GM19193 (cell line): ENCODE measurements around the gene TRIM24.

Source experiments
- POLR2A ChIP-seq: IDR thresholded peaks from 4 replicates; pipeline ENCODE4 v1.6.1; 2011; ENCODE audit not compliant: insufficient read depth, insufficient read length; ENCODE audit errors: extremely low read depth

TRIM24 gene

DNA sequence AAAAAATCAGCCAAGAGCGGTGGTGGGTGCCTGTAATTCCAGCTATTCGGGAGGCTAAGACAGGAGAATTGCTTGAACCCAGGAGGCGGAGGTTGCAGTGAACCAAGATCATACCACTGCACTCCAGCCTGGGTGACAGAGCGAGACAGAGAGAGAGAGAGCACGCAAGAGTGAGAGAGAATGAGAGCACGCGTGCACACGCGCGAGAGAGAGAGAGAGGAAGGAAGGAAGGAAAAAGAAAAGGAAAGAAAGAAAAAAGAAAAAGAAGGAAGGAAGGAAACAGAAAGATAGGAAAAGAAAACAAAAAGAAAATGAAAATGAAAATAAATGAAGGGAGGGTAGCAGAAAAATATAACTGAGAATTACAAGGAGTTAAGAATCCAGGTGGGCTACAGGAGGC, 158.4 kb downstream of the TRIM24 start:
- no peak for TF ChIP-seq POLR2A

- TF ChIP-seq POLR2A: no peak
These were observed 158.9 kb downstream of the TRIM24 start for GRCh38 chr7:138618933-138619332.

GRCh38 chr7:138622841-138623240, 162.8 kb downstream of the TRIM24 start:
- no peak for TF ChIP-seq POLR2A

DNA sequence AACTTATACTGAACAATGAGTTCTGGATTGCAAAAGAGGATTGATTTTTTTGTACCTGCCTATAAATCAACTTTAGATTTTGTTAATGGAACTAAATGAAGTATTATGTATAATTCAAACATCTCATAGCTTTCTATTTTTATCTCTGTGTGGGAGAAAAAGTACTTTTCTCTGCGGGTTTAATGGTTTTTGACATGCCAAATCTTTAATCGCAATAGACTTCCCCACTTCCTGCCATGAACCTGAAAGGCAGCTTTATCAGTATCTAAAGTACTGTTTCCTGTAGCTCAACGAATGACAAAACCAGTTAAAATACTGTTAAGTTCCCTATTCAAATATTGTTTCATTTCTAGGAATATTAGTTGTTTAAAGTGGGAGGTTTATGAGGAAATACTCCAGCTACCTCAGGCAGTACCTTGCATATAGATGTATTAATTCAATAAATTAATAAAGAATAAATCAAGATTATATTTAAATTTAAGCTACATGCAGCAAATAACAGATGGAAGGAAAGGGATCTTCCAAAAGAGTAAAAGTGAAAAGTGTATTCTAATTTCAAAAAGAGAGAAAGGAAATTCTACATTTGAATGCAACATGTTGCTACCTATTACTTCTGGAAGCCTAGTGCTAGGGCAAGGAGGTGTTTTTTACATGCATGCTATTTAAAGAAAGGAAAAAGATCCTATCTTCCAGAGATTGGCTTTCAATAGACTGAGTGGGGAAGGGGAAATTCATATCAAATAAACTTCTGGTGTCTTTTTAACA, 165.2 kb downstream of the TRIM24 start:
- no peak for TF ChIP-seq POLR2A

DNA sequence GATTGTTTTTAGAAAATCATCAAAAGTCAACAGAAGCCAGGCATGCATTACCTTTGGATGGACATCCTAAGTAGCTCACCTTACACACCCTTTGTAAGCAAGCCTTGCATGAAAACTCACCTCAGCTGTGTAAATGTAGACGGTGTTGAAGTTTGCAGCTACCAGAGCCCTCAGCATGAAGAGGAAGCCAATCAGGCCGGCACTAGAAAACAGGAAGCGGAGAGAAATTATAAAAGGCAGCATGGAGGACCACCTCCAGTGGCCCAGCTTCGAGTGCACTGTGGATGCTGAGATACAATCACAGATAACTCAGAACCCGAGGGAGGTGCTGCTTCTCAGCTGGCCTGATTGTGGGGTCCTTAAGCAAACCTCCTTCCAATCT, 165.8 kb downstream of the TRIM24 start:
- no peak for TF ChIP-seq POLR2A

DNA sequence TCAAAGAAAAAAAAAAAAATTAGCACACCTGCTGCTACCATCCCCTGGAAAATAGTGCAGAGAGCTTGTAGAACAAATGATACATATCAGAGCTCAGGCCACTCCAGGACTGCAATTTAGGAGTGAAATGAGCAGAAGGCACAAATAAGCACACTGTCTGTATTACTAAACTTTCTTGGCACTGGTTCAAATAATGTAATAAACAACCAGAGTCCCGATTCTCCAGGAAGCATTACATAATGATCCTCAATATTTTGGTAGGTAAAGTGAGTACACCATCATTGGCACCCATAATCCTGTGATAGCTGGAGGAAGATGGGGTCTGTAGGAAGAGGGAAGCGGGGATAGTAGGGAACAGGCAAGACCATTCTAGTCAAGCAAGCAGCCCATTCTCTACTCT, 166.8 kb downstream of the TRIM24 start:
- TF ChIP-seq POLR2A: no peak

DNA sequence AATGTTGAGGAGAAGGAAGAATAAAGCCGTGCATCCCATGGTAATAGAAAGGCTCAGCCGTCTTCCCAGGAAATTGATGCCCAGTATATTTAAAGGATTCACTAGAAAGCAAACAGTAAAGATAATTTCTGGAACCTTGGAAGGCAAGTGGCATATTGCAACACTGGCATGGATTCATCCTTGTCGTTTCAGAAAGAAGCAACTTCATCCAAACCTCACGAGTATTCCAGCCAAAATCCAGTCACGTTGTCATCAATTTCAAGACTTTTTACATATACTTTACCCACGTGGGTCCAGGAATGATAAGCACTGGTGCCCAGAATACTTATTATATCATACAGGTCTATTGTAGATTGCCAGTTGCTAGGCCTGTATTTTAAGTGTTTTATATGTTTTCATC, 167.3 kb downstream of the TRIM24 start:
- no peak for TF ChIP-seq POLR2A

DNA sequence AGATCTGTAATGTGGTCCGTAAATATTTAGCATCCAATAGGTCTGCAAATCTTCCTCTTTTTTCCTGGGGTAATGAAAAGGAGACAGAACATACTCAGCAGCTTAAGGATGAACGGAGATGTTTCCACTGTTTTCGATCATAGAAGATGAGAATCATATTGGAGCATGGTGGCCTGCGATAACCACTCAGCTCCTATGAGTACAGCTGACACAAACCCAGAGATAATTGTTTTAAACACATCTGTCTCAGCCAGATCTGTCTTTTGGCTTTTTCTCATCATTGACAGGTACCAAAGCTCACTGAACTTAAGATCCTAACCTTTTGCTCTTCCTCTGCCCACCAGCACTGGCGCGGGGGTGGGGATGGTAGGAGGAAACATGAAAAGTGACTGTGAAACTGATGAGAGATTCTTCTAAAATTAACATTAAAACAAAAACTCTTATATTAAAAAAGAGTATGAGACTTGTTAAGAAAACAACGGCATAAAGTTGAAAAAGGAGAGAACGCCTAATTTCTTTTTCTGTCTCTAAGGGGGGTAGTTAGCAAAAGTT, 170.1 kb downstream of the TRIM24 start:
- no peak for TF ChIP-seq POLR2A

- TF ChIP-seq POLR2A: no peak
These were observed 172.3 kb downstream of the TRIM24 start for GRCh38 chr7:138632384-138632783.

GRCh38 chr7:138632826-138633602, 173.0 kb downstream of the TRIM24 start:
- TF ChIP-seq POLR2A: no peak
